SH-SY5Y (cell line): ENCODE data around the gene HYAL1.
A peak's percentile ranks its signal among the peaks of the same experiment; 100 is the strongest.

Experiments used
- GATA2 ChIP-seq: IDR thresholded peaks from 2 replicates; pipeline ENCODE4 v1.6.1; 2011; ENCODE audit warnings: mild to moderate bottlenecking, low read depth, low read length
- GATA3 ChIP-seq: IDR thresholded peaks from 2 replicates; pipeline ENCODE4 v1.6.1; 2011; ENCODE audit warnings: low read depth, mild to moderate bottlenecking, low read length, moderate library complexity

HYAL1 gene

DNA sequence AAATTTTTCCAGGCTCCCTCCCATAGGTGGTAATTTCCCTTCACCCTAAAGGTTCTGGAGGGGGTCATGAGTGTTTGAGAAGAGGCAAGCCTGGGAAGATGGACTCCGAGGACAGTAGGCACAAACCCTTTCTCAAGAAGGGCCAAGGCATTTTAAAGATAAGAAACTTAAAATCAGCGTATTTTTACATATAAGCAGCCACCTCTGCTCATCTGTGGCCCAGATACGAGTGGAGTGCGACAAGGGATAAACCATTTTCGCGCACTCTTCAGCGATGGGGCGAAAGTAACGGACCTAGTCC, 36.7 kb upstream of the HYAL1 start:
- TF ChIP-seq GATA3, result no peak
- no peak for TF ChIP-seq GATA2

DNA sequence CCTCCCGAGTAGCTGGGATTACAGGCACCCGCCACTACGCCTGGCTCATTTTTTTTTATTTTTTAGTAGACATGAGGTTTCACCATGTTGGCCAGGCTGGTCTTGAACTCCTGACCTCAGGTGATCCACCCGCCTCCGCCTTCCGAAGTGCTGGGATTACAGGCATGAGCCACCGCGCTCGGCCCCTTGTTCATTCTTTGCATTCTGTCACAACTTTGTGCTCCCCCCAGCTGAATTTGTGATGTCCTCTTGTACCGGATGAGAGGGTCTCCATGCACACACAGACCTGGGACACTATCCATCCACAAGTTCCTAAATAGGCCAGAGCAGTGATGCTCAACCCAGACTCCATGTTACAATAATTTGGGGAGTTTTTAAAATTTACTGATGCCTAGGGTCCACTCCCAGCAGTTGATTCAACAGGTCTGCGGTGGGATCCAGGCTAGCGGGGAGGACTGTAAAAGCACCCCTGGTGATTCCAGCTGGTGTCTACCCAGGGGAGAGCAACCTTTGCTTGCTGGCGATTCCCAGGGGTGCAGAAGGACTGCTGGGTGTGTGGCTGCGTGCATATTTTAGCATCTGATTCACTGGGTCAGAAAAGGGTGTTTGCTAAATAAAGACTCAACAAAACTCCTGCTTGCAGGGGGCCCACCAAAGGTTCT, 36.2 kb upstream of the HYAL1 start:
- TF ChIP-seq GATA2 (no peak), GATA3 (no peak)

DNA sequence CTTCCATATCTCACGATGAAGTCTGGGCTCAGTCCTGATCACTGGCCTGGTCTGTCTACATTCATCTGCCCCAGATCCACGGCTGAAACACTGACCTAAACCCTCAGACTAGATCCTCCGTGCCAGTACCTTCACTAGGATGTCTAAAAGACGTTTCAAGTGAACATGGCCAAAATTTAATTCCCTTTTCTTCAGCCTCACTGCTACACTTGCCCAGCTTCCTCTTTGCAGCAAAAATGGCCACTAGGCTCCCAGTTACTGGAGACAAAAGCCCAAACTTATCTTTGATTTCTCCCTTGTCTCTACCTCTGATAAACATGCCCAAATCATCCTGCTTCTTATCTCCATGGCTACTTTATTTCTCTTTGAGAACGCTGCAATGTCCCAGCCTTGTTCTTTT, 35.6 kb upstream of the HYAL1 start:
- no peak for TF ChIP-seq GATA2
- TF ChIP-seq GATA3, result no peak

DNA sequence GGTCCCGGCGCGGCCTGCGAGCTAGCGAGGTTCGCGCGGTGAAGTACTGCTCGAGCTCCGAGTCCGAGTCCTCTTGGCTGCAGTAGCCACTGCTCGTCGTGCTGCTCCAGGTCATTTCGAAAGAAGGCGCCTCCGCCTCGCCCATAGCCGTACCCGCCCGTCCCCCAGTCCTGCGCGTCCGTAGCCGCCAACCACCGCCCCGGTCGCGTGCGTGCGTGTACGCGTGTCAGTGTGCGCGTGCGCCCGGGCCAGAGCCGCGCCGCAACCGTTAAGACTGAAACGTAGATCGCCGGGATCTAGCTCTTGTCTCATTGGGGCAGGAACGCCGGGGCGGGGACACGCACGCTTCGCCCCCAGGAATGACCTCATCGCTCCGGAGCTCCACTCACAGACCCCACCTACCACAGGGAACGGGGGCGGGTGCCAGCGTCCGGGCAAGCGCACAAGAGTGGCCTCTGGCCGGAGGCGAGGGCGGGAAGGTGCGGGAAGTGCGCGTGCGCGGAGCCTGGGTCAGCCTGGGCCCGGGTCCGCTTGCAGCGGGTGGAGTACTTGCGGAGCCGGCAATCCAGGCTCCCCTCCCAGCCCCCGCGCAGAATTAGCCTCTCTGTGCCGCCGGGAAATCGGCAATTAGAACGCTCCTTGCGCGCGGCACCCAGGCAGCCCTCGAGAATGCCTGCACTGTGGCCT, 33.9 kb upstream of the HYAL1 start:
- peak; percentile 25; the same call in 1 of the 2 replicates for TF ChIP-seq GATA2
- TF ChIP-seq GATA3, result no peak

DNA sequence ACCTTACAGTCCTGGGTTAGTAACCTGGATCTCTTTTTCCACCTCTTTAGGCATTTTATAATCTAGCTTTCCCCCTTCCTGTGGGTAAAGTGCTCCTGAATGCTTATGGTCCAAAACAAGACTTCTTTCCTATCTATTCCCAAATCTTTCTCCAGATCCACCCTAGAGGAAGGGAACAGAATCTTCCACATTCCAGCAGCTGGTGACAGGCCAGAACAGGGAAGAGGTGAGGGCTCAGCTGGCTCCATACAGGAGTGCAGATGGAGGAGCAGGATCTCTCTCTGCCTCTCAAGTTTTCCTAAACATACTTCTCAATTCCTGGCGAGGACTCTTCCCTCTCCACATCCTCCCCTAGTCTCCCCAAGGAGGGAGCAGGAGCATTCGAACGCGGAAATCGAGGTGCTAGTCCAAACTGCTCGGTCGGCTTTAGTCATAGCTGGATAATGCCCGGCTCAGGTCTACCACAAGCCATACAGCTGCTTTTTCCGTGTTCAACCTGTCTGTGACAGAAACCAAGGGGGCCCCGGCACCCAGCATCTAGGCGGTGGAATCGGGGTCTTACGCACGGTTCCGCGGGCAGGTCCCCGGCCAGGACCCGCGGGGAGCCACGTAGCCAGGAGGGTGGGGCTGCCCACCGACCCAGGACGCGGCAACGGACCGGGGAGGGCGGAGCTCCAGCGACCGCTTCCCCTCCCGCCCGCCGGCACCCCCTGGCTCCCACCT, 33.2 kb upstream of the HYAL1 start:
- no peak for TF ChIP-seq GATA3
- TF ChIP-seq GATA2, result peak; percentile 60

DNA sequence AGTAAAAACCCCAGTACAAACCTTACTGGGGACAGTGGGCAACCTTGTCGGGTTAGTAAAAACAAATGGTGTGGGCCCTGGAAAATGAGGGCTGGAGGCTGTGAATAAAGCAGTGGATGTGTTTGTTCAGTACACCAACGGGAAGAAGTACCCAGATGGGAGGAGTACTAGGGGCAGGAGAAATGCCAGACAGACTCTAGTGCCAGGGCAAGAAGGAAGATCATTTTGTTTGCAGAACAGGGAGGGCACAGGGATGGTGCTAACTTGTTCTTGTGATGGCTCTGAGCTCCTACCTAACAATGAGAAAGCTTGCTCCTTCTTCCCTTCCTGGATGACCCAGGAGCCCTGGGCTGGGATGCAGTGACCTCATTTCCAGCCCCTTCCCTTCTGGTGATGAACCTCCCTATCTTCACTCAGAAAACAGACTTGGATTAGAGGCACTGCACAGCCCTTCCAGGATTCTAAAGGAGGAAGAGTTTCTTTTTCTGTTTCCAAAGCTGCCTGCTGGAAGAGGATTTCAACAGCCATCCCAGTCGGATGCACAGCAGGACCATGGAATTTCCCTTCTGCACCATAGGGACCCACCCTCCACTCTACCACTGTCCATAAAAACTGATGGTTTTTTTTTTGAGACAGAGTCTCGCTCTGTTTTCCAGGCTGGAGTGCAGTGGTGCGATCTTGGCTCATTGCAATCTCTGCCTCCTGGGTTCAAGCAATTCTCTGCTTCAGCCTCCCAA, 31.1 kb upstream of the HYAL1 start:
- TF ChIP-seq GATA3 (no peak), GATA2 (no peak)

DNA sequence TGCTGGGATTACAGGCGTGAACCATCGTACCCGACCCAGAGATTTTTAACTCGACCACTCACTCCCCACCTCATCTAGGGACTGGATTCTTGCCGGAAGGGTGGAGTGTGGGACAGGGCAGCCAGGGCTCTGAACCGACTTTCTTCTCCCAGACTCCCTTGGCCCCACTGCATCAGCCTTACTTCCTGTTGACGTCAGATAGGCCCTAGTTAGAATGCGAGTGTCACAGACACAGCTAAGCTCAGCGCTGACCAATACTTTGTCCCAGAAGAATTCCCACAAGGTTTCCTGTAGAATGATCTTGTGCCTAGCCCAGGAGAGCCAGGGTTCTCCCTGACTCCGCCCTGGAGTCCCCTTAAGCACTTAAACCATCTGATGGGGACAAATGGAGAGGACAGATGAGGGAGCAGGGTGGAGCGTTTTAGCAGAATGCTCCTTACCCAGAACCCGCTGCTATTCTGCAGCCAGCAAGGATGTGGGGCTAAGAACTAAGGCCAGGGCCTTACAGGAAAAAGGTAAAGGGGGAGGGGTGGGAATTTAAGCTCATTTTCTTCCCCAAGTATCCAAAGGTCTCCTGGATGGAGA, 30.5 kb upstream of the HYAL1 start:
- no peak for TF ChIP-seq GATA3

DNA sequence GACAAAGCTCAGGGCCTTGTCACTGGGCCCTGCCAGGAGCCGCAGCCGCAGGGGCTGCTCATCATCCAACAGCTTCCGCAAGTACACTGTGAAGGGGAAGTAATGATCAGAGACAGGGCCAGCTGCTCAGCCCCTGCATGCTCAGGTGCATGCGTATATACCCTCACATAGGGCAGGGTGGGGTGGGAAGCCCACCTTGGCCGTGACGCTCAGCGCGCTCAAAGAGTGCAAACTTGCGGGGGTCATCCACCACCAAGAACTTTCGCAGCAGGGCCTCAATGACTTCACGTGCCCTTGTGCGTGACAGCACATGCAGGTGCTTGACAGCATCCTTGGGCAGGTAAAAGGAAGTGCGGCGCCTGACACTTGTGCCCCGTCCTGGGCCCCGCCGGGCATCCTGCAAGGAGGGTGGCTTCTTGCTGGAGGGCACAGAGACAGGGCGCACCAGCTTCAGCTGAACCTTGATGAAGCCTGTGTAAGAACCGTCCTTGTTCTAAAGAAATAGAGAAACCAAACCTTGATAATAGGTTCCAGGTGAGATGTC, 28.1 kb upstream of the HYAL1 start:
- no peak for TF ChIP-seq GATA2
- TF ChIP-seq GATA3, result no peak

DNA sequence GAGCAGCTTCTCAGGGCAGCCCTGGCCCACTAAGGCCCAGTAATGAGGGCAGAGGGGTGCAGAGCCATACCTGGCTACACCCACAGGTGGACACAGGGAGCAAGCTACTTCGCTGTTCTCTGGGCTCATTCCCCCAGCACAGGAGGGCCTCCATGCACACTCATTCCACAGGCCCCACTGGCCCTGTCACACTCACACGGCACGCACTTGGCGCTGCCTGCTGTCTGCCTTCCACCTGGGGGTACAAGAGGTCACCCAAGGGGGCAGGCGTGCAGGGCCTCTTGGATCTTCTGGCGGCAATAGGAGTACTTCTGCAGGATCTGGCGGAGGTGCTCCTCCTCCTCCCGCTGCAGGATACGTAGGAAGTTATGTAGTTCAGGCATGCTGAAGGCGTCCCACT, 27.0 kb upstream of the HYAL1 start:
- TF ChIP-seq GATA2, result no peak
- no peak for TF ChIP-seq GATA3

DNA sequence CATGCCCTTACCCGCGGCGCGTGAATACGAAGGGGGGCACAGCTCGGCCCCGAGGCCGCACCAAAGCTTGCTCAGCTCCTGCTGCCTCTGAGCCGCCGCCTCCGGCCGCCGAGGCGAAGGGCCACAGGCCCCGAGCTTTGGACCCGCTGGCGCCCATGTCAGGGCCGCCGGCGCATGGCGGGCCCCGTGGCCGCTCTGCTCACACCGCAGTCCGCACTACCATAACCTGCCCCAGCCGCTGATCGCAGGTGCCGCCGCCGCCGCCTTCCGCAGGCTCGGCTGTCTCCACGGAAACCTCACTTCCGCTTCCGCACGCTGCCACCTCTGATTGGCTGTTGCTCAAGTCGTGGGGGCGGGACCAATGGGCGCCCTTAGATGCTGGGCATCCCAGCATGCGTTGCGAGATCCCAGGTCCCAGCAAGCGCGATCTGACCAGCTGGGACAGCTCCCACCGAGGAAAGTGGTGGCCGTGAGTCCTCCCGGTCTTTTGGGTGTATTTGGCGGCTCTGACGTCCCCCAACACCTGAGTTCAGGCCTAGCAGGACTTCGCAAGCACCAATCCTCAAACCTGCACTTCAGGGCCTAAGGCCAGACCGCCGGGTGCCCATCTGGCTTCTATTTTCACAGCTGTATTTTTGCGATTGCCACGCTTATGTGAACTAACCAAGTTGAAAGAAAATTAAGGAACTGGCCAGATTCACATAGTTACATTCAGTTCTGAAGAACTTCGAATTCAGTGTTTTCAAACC, 24.7 kb upstream of the HYAL1 start, which contains the start of gene TUSC2:
TUSC2 (minus strand) TSS at position 281 of the 749 bp plus-strand sequence; CDS start at position 157, 124 bp downstream.
- TF ChIP-seq GATA2 (no peak), GATA3 (no peak)

DNA sequence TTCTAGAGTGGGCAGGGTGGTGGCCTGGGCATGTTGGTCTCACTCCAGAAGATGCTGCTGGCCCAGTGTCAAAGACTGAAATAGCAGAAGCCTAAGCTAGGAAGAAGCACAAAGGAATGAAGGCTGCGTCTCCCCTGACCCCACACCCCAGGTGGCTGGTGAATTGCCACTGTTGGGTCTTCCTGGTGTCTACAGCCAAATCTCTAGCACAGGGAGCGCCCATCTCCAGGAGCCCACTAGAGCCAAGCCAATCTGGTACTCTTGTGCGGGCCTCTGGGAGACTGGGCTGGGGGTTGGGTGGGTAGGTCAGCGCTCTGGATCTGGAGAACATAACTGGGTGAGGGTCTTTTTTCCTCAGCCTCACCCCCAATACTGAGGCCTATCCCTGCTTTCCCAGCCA, 23.8 kb upstream of the HYAL1 start:
- TF ChIP-seq GATA2, result no peak
- TF ChIP-seq GATA3, result no peak

DNA sequence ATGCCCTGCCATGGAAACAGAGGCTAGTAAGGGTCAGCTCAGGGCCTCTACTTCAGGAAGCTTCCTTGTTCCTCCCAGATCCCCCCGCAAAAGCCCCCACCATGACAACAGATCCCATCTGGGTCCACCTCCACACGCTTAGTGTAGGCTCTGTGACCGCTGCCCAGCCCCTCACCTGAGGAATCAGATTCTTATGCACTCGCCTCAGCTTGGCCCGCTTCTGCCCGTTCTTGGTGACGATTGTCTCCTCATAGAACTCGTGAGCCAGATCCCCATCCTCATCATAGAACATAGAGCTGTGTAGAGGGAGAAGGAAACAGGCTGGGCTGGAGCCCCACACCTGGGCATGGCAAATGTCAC, 22.8 kb upstream of the HYAL1 start:
- TF ChIP-seq GATA2, result no peak
- TF ChIP-seq GATA3, result no peak

DNA sequence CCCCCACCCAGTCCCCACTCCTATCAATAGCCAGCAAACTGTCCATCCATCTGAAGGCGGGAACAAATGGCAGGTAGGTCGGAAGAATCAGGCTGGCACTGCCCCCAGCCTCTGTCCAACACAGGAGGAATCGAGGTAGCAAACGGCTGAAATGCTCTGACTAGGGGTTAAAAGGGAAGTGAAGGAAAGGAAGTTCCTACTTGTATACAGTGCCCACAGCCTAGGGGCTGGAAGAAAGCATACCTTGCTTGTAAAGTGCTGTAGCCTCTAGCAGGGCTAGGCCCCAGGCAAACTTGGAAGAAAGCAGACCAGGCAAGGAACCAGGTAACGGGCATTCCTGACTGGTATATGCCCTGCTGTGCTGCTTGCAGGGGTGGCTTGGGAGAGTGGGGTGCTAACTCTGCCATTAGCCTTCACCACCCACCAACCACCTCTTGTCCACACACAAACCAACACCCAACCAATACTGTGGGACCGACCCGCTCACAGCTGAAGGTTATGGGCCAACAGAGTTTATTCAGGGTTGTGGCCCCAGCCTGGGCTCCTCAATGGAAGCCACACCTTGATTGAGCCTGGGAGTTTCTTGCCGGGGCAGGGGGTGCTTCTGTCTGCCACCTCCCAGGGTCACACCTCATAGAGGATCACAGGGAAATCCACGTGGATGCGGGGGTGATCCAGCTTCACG, 22.3 kb upstream of the HYAL1 start:
- TF ChIP-seq GATA3 (no peak), GATA2 (no peak)

DNA sequence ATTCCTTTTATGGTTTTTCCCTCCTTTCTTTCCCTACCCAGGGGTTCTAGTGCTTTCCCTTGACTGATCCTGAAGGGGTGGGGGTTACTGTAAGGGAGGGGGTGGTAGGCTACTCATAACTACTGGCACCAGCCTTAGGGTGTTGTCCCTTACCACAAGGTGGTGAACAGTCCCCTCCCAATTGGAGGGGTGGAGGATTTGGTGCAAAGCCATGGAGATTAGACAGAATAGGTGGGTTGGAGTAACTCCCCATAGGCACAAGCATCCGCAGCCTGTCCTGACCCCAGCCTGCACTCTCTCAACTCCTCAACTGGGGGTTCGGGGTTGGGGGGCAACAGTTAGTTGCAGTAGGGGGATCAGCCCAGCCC, 21.7 kb upstream of the HYAL1 start:
- no peak for TF ChIP-seq GATA2
- no peak for TF ChIP-seq GATA3
